COLO829 (cell line): ENCODE data around the gene CAPZA2.
A peak's percentile ranks its signal among the peaks of the same experiment; 100 is the strongest.
"Not testable (repeated sequence)": the region's sequence is repeated elsewhere in the genome, so short reads cannot be mapped to it uniquely, and the experiment has no call there.

ENCODE experiments used
- DNase-seq: peaks from one replicate; pipeline ENCODE4 v3.0.0; 2012; ENCODE audit warnings: low spot score

Gene CAPZA2

DNA sequence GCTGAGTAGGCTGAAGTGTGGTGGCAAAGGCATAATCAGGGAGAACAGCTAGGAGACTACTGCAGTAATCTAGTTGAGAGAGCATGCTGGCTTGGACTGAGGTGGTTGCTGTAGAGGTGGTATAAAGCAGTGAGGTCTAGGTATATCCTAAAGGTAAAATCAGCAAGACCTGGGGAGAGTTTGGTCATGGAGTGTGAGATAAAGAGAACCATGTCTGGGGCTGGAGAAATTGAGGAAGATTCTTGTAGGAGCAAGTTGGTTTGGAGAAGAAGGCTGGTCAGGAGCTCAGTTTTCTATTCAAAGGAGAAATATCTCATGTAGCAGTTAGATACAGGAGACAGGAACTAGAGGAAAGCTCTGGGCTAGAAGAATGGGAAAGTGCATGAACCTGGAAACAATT is 58.0 kb downstream of the CAPZA2 start:
- DNase-seq, result no peak

DNA sequence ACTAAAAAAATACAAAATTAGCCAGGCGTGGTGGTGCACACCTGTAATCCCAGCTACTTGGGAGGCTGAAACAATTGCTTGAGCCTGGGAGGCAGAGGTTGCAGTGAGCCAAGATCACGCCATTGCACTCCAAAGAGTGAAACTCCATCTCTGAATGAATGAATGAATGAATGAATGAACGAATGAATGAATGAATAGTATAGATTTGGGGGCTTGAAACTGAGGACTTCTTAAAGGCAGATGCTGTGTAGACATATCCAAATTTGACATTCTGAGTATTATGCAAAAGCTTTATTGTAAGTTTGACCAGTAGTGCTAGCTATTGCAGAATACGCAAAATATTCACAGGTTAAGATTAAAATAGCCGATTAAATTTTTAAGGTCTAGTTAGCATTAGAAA is 60.2 kb downstream of the CAPZA2 start:
- DNase-seq, result no peak

DNA sequence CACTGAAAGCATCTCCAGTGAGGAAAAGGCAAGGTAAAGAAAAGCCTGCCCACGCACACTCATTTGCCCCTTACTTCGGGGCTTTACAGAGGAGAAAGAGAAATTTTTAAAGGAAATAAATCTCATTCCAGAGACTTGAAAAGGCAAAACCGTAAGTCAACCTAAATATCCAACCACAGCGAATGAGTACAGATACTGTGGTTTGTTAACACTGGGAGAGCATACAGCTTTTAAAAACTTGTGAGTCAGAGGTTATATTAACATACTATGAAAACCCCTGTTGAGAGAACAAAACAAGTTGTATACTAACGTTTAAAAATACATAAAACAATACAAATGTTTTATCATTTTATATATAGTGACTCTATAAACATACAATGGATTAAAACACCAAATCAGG is 62.4 kb downstream of the CAPZA2 start:
- no peak for DNase-seq

DNA sequence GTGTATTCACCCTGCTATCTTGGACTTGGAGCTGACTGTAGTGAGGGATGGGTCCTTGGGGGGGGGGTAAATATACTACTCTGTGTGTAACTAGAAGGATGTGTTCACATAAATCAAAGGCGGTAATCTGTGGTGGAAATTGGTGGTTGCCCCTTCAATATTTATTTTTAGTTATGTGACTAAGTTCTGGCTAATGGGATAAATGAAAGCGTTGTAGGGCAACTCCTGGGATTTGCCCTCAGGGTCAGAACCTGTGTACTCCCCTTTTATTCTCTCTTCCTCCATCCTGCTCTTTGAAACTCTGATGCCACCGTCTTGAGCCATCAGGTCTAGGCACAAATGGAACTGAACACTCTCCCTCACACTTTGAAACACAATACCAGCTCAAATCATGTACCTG is 66.6 kb downstream of the CAPZA2 start:
- peak; percentile 41 for DNase-seq

DNA sequence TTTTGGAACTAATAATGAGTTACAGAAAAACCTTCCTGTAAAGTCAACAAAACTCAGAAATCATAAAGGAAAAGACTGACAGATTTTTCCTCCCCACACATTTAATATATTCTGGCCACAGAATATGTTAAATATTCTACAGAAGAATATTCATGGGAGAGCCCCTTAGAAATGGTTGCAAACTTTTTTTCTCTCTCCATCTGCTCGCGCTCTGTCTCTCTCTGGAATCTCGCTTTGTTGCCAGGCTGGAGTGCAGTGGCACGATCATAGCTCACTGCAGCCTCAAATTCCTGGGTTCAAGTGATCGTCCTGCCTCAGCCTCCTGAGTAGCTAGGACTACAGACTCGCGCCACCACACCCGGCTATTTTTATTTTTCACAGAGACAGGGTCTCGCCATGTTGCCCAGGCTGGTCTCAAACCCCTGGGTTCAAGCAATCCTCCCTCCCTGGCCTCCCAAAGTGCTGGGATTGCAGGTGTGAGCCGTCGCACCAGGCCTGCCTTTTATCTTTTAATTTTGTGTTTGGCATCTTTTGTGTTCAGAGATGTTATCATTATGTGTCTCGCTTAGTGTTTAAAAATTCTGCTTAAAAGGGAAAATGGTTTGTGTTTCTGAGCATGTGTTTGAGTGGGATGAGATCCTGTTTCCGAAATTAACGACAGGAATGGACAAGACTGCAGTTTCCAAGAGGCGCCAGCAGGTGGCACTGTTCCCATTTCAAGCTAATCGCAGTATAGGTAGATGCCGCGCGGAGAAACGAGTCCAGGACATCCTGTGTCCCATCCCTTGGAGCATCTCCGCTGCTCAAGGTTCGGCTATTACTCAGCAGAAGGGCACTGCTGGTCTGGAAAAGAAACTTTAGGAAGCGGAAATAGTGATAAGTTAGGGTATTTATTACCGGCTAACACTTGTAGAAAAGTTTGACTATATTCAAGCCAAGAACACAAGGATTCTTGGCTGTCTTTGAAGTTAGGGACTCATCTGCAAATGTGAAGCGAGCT is 67.8 kb downstream of the CAPZA2 start:
- peak; percentile 83 for DNase-seq

DNA sequence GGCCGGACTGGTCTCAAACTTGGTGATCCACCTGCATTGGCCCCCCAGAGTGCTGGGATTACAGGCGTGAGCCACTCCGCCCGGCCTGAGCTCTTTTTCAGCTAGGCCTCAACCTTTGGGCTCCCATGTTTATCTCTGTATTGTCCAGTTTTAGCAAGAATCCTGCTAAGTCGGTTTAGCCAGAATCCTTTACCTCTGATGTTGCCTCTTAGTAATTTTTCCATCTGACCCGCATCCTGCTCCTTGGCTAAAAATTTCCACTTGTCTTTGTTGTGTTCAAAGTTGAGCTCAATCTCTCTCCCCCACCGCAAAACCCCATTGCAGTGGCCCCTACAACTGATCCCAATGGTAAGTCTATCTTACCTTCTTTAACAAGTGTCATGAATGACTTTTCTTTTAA is 70.2 kb downstream of the CAPZA2 start:
- no peak for DNase-seq

DNA sequence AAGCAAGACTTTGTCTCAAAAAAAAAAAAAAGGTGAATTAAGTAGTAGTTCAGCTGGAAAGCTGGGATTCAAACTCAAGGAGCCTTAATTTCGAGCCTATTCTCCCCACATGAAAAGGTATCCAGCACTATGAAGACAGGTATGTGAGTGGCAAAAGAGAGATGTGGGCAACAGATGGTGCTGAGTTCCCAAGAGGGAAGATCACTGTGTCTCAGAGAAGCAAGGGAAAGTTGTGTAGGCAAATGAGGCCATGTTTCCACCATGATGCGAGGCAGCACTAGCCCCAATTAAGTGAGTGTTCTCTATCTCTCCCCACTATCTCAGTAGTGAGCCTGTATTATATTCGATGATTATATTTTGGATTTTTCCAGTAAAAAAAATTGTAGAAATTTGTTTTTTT is 71.1 kb downstream of the CAPZA2 start:
- DNase-seq, result no peak

DNA sequence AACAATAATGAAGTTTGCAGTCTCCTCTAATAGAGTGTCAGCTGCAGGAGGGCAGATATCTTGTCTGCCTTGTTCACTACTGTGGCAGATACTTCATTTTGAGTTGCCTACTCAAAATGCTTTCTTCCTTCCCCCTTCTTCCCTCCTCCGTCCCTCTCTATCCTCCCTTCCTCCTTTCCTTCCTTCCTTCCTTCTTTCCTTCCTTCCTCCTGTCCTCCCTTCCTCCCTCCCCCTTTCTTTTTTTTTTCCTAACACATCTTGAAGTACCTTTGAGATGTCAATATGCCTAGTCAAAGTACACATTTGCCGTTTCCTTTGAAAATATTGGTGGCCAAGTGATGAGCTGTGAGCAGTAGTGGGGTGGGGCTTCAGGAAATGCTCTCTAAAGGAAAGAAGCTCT is 72.2 kb downstream of the CAPZA2 start:
- no peak for DNase-seq

DNA sequence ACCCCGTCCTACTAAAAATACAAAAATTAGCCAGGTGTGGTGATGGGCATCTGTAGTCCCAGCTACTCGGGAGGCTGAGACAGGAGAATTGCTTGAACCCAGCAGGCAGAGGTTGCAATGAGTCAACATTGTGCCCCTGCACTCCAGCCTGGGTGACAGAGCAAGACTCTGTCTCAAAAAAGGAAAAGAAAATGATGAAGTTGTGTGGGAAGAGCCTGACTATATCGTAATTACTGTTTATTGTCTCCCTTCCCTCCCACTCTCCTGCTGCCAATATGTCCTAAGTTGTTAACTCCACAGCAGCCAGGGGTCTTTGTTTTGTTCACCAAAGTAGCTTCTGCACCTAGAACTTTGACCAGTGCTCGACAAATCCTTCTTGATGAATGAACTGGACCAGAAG is 74.5 kb downstream of the CAPZA2 start:
- DNase-seq, result not testable (repeated sequence)

DNA sequence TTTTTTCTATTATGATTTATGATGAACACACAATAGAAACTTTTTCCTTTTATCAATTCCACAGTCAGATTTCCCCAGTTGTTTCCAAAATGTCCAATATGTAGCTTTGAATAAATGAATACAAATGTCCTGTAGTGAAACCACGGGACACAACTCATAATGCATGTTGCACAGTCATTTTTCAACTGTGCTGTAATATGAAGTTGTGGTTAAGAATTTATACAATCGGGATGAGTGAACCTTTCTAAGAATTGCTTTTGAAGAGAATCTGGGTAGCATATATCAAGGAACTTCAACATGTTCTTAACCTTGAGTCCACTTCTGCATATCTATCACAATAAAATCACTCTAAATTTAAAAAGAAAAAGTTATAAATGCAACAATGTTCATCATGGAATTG is 76.3 kb downstream of the CAPZA2 start:
- no peak for DNase-seq

DNA sequence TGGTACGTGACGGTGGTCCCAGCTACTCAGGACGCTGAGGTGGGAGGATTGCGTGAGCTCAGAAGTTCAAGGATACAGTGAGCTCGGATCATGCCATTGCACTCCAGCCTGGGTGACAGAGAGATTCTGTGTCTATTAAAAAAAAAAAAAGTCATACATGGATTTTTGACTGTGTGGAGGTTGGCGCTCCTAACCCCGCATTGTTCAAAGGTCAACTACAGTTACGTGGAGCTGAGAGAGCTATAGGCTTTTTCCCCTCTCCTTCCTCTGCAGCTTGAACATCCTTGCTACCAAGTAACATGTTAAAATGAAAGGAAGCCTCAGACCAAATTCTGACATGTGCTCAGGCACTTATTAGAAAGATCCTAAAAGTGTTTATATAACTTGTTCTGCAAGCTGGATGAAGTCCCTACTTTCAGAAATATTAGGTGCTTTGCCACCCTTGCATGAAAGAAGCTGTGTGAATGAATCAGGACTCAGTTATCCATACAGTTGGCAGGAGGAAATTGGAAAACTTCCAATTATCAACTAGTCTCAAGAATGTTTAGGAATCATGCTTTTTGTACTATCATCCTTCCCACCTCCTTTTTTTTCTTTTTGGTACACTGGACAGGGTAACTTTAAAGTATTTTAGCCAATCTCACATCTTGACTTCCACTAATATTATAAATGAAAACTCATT is 78.4 kb downstream of the CAPZA2 start:
- DNase-seq, result no peak

DNA sequence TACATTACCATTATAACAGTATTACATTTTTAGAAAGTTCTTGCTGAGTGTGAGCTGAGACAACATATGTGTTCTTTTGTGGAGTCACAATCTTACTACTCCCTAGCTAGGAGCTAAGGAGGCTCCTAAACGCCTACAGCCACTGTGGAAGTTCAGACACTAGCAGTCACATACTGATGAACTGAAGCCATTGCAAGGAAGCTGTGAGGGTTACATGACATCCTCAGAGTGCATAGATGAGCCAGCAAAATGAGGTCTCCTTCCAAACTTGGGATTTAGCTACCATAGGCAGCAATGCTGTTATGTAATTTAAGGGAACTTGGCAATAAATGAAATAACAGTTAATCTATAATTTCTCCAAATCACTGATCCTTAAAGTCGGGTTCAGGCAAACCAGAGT is 80.1 kb downstream of the CAPZA2 start:
- no peak for DNase-seq

DNA sequence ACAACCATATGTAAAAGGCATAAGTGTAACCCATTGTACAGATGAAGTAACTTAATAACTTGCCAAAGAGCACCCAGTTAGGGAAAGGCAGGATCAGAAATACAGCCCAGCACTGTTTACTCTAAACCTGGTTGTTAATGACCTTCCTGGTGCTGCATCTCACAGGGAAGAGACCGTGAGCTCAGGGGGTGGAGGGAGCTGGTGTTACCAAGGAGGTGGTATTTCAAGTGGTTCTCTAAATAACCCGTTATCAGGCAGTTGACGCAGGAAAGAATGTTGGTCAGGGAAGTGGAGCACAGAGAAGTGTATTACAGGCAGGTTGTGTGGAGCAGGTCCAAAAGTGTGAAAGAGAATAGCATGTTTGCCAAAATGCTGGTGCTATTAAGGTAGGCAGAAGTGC is 86.5 kb downstream of the CAPZA2 start:
- no peak for DNase-seq

DNA sequence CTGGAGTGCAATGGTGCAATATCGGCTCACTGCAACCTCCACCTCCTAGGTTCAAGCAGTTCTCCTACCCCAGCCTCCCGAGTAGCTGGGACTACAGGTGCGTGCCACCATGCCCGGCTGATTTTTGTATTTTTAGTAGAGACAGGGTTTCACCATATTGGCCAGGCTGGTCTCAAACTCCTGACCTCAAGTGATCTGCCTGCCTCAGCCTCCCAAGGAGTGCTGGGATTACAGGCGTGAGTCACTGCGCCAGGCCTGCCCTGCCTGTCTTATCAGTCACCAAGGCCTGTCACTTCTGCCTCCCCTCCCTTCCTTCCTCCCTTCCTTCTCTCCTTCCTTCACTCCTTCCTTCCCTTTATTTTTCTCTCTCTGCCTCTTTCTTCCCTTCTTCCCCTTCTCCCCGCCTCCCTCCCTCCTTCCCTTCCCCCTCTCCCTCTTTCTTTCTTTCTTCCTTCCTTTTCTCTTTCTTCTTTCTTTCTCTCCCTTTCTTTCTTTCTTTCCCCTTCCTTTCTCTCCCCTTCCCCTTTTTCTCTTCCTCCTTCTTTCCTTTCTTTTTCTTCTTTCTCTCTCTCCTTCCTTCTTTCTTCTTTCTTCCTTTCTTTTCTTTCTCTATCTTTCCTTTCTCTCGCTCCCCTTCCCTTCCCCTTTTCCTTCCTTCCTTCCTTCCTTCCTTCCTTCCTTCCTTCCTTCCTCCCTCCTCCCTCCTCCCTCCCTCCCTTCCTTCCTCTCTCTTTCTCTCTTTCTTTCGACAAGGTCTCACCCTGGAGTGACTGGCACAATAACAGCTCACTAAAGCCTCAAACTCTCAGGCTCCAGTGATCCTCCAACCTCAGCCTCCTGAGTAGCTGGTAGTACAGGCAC is 87.8 kb downstream of the CAPZA2 start:
- no peak for DNase-seq

DNA sequence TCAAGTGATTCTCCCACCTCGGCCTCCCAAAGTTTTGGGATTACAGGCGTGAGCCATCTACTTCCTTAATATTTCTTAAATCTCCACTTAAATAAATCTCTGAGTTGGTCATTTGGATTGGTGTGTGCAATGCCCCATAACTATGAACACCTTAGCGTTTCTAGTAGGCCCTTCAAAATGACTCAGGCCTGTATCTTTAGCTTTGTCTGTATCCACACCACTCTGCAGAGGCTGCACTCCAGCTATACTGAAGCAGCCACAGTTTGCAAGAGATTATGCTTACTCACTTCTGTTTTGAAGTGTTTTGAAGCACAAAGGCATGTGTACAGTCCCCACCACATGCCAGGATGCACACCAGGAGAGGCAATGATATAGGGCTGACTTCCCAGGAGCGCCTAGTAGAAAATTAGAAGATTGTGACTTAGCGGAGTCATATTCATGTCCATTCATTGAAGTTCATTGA is 88.5 kb downstream of the CAPZA2 start:
- DNase-seq, result no peak

DNA sequence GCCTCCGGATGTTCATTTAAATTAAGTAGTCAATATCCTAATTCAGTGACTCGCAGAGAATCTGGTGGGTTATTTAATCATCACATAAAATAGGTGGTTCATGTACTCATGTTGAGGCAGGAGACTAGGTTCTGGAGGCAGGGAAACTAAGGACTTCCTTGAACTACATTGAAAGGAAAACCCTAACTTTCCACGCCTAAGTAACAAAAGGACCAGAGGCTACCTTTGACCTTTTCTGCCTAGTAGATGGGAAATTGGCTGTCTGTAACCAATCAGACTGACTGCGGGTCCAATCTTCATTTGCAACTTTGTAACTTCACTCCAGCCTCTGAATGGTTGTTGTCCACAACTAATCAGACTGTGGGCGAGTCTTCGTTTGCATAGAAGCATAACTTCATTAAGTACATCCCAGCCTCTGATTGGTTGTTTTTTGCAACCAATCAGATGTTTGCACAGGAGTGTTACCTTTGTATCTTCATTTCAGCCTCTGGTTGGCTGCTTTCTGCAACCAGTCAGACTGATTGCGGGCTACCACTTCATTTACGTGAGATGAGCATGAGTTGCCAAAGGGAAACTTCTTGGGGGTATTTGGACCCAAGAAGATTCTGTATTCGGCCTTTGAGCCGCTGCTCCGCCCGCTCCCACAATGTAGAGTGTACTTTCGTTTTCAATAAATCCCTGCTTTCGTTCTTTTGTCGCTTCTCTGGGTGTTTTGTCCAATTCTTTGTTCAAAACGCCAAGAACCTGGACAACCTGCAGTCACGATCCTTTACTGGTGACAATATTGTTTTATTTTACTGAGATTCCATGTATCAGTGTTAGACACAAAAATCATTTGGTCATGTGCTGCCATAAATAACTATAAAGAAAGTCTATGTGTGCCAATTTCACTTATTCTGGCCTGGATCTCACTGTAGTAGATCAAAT is 89.2 kb downstream of the CAPZA2 start:
- no peak for DNase-seq

DNA sequence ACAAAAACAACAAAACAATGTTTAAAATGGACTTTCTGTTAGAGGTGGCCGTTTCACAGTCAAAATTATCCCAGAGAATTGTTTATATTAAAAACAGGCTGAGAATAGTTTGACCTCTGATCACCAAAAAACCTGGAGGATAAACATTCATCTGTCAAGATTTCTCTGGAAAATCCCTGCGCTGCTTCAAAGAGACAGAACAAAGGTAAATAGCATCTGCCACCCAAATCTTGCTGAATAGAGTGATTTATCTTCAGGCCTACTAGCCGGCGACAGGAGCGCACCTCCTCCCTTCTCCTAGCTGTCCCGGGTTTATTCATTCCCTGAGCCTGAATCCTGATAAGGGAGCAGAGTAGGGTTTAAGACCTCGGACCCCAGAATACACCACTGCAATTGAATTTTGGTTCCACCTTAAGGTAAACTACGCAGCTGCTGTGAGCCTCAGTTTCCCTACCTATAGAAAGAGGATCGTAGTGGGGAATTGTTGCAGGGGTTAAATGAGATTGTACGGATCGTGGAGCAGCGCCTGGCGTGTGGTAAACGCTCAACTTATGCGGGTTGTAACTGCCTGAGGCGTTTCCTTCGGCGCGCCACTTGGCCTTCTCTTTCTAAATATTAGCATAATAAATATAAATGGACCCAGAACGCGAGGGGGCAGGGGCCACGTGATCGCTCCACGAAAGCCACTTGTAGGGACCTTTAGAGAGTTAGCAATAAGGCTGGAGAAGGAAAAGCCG is 90.4 kb downstream of the CAPZA2 start:
- DNase-seq, result no peak

DNA sequence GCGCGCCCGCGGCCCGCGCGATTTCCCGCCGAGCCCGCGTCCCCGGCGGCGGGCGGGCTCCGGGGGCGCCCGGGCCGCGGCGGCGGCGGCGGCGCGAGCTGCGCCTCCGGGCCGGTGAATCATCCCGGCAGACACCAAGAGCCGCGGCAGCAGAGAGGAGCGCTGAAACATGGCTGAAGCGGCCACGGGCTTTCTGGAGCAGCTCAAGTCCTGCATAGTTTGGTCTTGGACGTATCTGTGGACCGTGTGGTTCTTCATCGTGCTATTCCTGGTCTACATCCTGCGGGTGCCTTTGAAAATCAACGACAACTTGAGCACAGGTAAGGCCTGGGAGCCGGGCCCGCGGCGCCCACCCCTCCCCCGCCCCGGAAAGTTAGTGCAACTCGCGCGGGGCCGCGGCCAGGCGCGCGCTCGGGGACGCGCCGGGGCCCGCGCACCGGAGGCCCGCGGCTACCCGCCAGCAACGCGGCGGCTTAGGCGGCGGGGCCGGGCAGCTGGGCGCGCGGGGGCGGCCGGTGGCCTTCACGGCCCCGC is 91.1 kb downstream of the CAPZA2 start, which contains the start of gene ST7:
Gene ST7 (plus strand): TSS at position 130 of the 534 bp plus-strand sequence. CDS start 40 bp downstream, at position 170.
- DNase-seq, result peak; percentile 27

DNA sequence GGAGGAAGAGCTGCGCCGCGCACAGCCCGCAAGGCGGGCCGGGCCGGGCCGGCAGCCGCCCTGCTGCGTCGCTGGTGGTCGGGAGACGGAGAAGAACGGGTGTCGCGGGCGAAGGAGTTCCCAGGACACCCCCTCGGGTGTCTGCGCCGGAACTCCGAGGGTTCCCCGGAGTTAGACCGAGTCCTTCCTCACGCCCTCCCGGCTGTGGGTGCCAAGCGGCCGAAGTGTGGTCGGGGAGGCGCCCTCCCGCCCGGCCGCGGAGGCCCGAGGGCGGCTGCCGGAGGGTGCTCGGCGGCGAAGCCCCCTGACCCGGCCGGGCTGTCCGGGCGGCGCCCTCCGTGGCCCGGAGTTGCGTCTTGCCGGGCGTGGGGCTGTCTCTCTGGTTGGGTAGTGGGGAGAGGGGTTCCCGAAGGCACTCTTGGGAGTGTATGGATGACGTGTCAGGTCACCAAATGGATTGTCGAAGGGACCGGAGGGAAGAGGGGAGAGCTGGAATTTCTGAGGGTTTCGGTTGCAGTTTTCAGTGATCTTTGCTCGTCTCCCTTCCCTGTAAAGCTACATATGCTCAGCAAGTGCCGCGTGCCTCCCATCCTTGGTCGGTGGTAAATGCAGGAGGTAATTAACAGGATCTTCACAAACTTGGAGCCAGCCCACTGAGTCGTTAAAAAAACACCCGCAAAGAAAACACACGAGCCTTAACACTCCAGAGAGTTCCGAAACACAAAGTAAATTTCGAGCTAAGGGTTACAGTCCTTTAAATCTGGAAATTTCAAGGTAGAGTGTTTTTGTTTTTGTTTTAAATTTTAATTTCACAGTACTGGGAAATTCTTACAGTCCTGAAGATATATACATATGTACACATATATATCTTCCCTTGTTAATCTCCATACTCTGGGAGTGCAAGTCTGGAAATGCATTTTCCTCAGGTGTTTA is 91.8 kb downstream of the CAPZA2 start:
- peak; percentile 46 for DNase-seq
